RWPE1 (cell line): Measurements from ENCODE around the gene MSX2.

ENCODE experiments used
- CTCF ChIA-PET: fragments of 350-600 bp; sonication (Branson Sonifier 250); formaldehyde crosslinking; extraction: SDS; loops from one replicate; lab custom pipeline; 2021; lab: Yijun Ruan, JAX
- POLR2A ChIA-PET: fragments of 400-600 bp; formaldehyde crosslinking; extraction: SDS; loops from one replicate; lab custom pipeline; 2020; ENCODE audit warnings: antibody characterized with exemption; ENCODE audit not compliant: low non-redundant PET; lab: Yijun Ruan, JAX
- DNase-seq: peaks from one replicate; pipeline ENCODE4 v3.0.0; 2012; ENCODE audit warnings: low spot score
- H3K27ac ChIP-seq: fragments of 450-650 bp; 2 replicates; pipeline ENCODE4 v1.5.1; 2017
- CTCF ChIP-seq: fragments of 450-650 bp; conservative IDR thresholded peaks from 2 replicates; pipeline ENCODE4 v1.5.1; 2017; ENCODE audit warnings: low read depth, mild to moderate bottlenecking

Gene MSX2

DNA sequence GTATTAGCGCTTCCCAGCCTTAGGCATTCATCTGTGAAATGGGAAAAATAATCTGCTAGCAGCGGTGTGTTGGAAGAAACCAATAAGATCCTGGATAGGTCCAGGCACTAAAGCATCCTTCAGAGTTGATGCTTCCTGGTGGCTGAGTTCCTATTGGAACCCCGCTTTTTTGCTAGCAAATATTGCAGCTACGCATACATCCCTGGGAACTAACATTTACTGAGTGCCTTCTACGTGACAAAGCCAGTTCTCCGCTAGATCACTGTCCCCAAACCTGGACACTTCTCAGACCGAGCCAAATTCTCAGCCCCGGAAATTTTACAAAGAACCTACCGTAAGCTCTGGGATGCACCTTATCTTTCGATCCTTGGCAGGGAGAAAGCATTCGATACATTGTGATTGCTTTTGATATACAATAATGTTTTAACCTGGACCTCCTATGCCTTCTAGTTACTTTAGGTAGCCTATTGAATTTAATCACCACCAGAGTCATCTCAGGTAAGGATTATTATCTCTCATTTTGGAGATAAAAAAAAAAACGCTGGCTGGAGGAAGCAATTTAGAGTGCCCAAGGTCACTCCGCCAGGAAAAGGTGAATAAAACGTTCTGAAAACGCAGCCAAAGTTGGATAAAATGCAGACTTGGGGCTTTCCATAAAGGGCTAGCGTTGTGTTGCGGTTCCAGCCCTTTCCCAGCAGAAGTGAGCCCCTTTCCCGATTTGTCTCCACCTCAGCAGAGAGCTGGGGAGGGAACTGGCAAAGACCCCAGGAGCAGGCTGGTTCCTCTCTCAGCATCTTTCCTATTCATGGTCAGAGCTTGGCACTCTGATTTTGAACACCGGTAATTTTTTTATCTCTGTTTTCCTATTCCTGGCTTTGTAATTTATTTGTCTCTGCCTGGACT lies 2.6 kb upstream of the MSX2 start:
- POLR2A ChIA-PET: no interaction called here
- no peak for TF ChIP-seq CTCF
- H3K27ac ChIP-seq: no peak overlapping the region
- no peak for DNase-seq
- CTCF ChIA-PET: interaction anchor here (0.6 kb wide), 1 partner anchor 102 kb away, joined by 4 read pairs; no protein-coding TSS in a partner anchor

- DNase-seq: no peak
- ChIA-PET POLR2A (no interaction called here), CTCF (interaction anchor here (0.6 kb wide), 1 partner anchor 102 kb away, joined by 4 read pairs; no protein-coding TSS in a partner anchor)
- TF ChIP-seq CTCF: no peak
- H3K27ac ChIP-seq: no peak overlapping the region
These were observed 1.9 kb upstream of the MSX2 start for GRCh38 chr5:174722500-174722899.

DNA sequence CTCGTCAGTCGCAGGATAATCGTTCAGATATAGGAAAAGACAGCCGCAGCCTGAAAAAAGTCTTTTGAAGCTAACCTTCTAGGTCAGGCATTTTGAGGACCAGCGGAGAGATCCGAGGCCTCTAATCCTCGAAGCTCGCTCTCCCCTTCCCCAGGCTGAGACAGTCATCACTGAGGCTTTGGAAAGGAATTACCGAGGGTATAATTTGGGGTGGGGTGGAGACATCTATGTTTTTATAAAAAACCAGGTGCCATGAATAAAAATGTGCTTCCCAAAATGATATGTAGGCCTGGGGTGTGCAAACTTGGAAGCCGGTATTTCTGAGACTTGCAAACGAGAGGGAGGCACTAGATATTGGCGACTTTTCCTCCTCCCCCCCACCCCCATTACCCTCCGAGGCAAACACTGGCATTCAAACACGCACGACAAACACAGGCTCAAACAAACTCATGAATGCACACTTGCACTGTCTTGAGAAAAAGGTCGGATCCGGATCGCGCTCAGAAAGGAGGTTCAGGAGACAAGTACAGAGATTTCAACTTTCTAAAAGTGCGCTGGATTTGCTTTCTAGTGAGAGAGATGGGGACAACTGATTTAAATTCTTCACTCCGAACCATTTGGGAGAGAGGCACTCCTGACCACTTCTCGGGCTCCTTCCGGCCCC lies 935 bp upstream of the MSX2 start:
- H3K27ac ChIP-seq: no peak overlapping the region
- CTCF ChIA-PET: no interaction called here
- POLR2A ChIA-PET: no interaction called here
- no peak for TF ChIP-seq CTCF
- DNase-seq: no peak

GRCh38 chr5:174723979-174724483 lies 351 bp upstream of the MSX2 start:
- ChIA-PET POLR2A (interaction anchor here (0.6 to 0.7 kb wide), 4 partner anchors 9 to 909 kb away, joined by 3 to 8 read pairs (median 3); no protein-coding TSS in a partner anchor), CTCF (interaction anchor here (0.6 kb wide), 1 partner anchor 1855 kb away, joined by 4 read pairs; no protein-coding TSS in a partner anchor)
- peak; percentile 47 for DNase-seq
- H3K27ac ChIP-seq: no peak overlapping the region
- no peak for TF ChIP-seq CTCF

GRCh38 chr5:174725261-174725990 lies 1.0 kb downstream of the MSX2 start:
- ChIA-PET POLR2A (no interaction called here), CTCF (interaction anchor here (0.6 to 1.1 kb wide), 2 partner anchors 11 to 323 kb away, joined by 3 read pairs; no protein-coding TSS in a partner anchor)
- TF ChIP-seq CTCF: no peak

More at GRCh38 chr5:174725261-174725990, 1.0 kb downstream of the MSX2 start:
- no peak for DNase-seq
- no peak overlapping the region for H3K27ac ChIP-seq
